ENCODE results near the gene PLCXD3. TPM values are rescaled to one million over a fixed set of nuclear protein-coding genes. Genes with fewer than 3 reads are reported as not detected.

PLCXD3 gene
- total and polyA plus RNA-seq, 2 of the 8 experiments (the other 6 are each of a cell fraction or from before 2014, with no cell fraction given) = 0.03 to 0.07 TPM

- WGBS, 2 experiments (ENCODE audit: extremely low coverage in 1 of 2, insufficient coverage in 1 of 2, insufficient read length in 1 of 2, insufficient replicate concordance in 2 of 2, low coverage in 1 of 2, low lambda C conversion rate in 2 of 2, missing lambda C conversion rate in 1 of 2) = 84% methylated on average over 5 of the region's 5 CpGs; no CpG with 5 or more reads in 1 of the 2 experiments
- Histone ChIP-seq H2AFZ (ENCODE audit: low read length) (no peak overlapping the region), H2BK20ac (ENCODE audit: low read length) (no peak overlapping the region), H4K8ac (ENCODE audit: extremely low read depth, insufficient read depth, low read length) (no peak overlapping the region), H3K14ac (ENCODE audit: insufficient read length) (no peak overlapping the region), H3K18ac (ENCODE audit: extremely low read depth, low read length) (no peak overlapping the region), H3K4me2 (ENCODE audit: insufficient read depth in 1 of 2, low read depth in 2 of 2, low read length in 2 of 2) (no peak overlapping the region), H3K9ac (replicated peaks in 1 of 4; ENCODE audit: extremely low read depth in 1 of 4, low read depth in 3 of 4, low read length in 3 of 4) (no peak overlapping the region), H4K20me1 (replicated peaks in 1 of 2; ENCODE audit: control insufficient read depth in 1 of 2, insufficient read depth in 2 of 2, low read length in 2 of 2) (no peaks in the 10 kb centered on the region), H3K9me3 (ENCODE audit: insufficient read depth in 2 of 2, low read depth in 1 of 2, low read length in 1 of 2) (no peaks in the 10 kb centered on the region), H3K27ac (ENCODE audit: low read depth, low read length) (no peak overlapping the region), H3K36me3 (ENCODE audit: control insufficient read depth in 2 of 4, insufficient read depth in 4 of 4, low read length in 3 of 4) (no peaks in the 10 kb centered on the region), H3K4me1 (replicated peaks in 1 of 4; ENCODE audit: control insufficient read depth in 3 of 4, insufficient read depth in 4 of 4, low read length in 3 of 4) (no peaks in the 10 kb centered on the region), H3K23ac (ENCODE audit: insufficient read length) (no peak overlapping the region), H3K79me1 (ENCODE audit: low read depth, low read length) (no peaks in the 10 kb centered on the region), H4K5ac (ENCODE audit: insufficient read length, low read depth, low read length) (no peak overlapping the region), H2BK120ac (replicated peaks; ENCODE audit: low read depth, low read length) (no peak overlapping the region), H2BK15ac (ENCODE audit: low read length) (no peak overlapping the region), H3K27me3 (replicated peaks in 1 of 4; ENCODE audit: control insufficient read depth in 3 of 4, extremely low read depth in 1 of 4, insufficient read depth in 3 of 4, low read length in 3 of 4) (no peaks in the 10 kb centered on the region), H3K4me3 (ENCODE audit: extremely low read depth in 1 of 4, insufficient read depth in 2 of 4, low read depth in 3 of 4, low read length in 4 of 4) (no peak overlapping the region), H2BK5ac (ENCODE audit: low read depth, low read length) (no peak overlapping the region), H2AK5ac (ENCODE audit: low read depth, low read length) (no peak overlapping the region), H3K79me2 (ENCODE audit: control insufficient read depth in 1 of 2, insufficient read depth in 2 of 2, low read length in 2 of 2) (no peaks in the 10 kb centered on the region), H4K91ac (replicated peaks; ENCODE audit: insufficient read length, low read length) (no peak overlapping the region), H3K23me2 (ENCODE audit: low read depth, low read length) (no peaks in the 10 kb centered on the region; the same call in 1 of the 2 replicates), H3K4ac (replicated peaks; ENCODE audit: insufficient read length, low read depth, low read length) (no peak overlapping the region), H2BK12ac (ENCODE audit: low read depth, low read length) (no peak overlapping the region), H3K56ac (replicated peaks; ENCODE audit: insufficient read length, low read depth, low read length) (no peak overlapping the region)
- ChIA-PET POLR2A (ENCODE audit: partially characterized antibody) (no interaction called here), CTCF (ENCODE audit: partially characterized antibody) (no interaction called here)
- TF ChIP-seq TEAD4 (IDR thresholded peaks at IDR 0.05; ENCODE audit: low read depth, low read length) (no peak), ASH2L (IDR thresholded peaks at IDR 0.05; ENCODE audit: low read length) (no peak), GTF2F1 (IDR thresholded peaks at IDR 0.05; ENCODE audit: borderline replicate concordance, low read depth, low read length) (no peak), RBBP5 (IDR thresholded peaks at IDR 0.05; ENCODE audit: borderline replicate concordance, low read depth, low read length) (no peak), EGR1 (IDR thresholded peaks at IDR 0.05; ENCODE audit: borderline replicate concordance, low read depth, low read length) (no peak), CREB1 (IDR thresholded peaks at IDR 0.05) (no peak), POLR2AphosphoS5 (IDR thresholded peaks at IDR 0.05; ENCODE audit: low read depth, low read length) (no peak), TBP (IDR thresholded peaks at IDR 0.05; ENCODE audit: low read depth, low read length) (no peak)
- FAIRE-seq (no peak), DNase-seq (ENCODE audit: low read depth in 1 of 2, low spot score in 2 of 2) (no peak)
Measured at GRCh38 chr5:41373230-41373629, 137.2 kb downstream of the PLCXD3 start.
